Measurements from ENCODE around the gene ROR1. TPM values are rescaled to one million over a fixed set of nuclear protein-coding genes. Genes with fewer than 3 reads are reported as not detected.

The ROR1 gene
- total and polyA plus RNA-seq, 9 of the 15 experiments (the other 6 are each of a cell fraction or from before 2014, with no cell fraction given): 0.02 TPM; not detected in 8

- Histone ChIP-seq H3K4me3 (no peak overlapping the region), H3K4me1 (replicated peaks in 1 of 2; ENCODE audit: control insufficient read depth in 2 of 2, insufficient read depth in 2 of 2, low read length in 2 of 2) (no peaks in the 10 kb centered on the region), H3K36me3 (ENCODE audit: control insufficient read depth, insufficient read depth, low read length) (no peaks in the 10 kb centered on the region), H3K9ac (ENCODE audit: insufficient read depth in 1 of 2, low read depth in 2 of 2, low read length in 2 of 2) (no peak overlapping the region), H3K27me3 (ENCODE audit: control insufficient read depth in 2 of 2, insufficient read depth in 2 of 2, low read length in 2 of 2) (no peaks in the 10 kb centered on the region; a peak in 1 of 5 replicates), H3K4me2 (ENCODE audit: insufficient read depth, low read length) (no peak overlapping the region), H3K9me3 (replicated peaks; ENCODE audit: control insufficient read depth, insufficient read depth, low read depth, low read length) (no peaks in the 10 kb centered on the region), H3K79me2 (ENCODE audit: control insufficient read depth, insufficient read depth, low read length) (no peaks in the 10 kb centered on the region), H4K20me1 (replicated peaks; ENCODE audit: control insufficient read depth, insufficient read depth, low read length) (no peaks in the 10 kb centered on the region), H2AFZ (ENCODE audit: low read depth, low read length) (no peak overlapping the region), H3K9me1 (ENCODE audit: control insufficient read depth, insufficient read depth, low read length) (no peaks in the 10 kb centered on the region), H3K27ac (ENCODE audit: extremely low read depth, low read depth, low read length) (no peak overlapping the region)
- DNase-seq (ENCODE audit: extremely low read depth in 1 of 4, low spot score in 3 of 4) (no peak), ATAC-seq (no peak), FAIRE-seq (no peak)
- in situ Hi-C loops (cut with MboI): no loop called here
- WGBS (ENCODE audit: insufficient coverage, low coverage, missing lambda C conversion rate): 0% methylated on average over 10 of the region's 11 CpGs
- no peak for TF ChIP-seq E2F8 (IDR thresholded peaks at IDR 0.05; ENCODE audit: low read depth, partially characterized antibody)
- POLR2A ChIA-PET: interaction anchor here (0.5 kb wide), 1 partner anchor 54 kb away, joined by 3 read pairs; no protein-coding TSS in a partner anchor
- CTCF ChIA-PET (ENCODE audit: low intra/inter-chr PET ratio): no interaction called here
- BruUV-seq (replicated peaks): no TSS peak
- intact Hi-C loops (cut with micrococcal nuclease): no loop called here
These were observed 173.2 kb downstream of the ROR1 start for GRCh38 chr1:63946866-63947491.

GRCh38 chr1:63947904-63948303 is 174.1 kb downstream of the ROR1 start:
- no TSS peak for BruUV-seq (replicated peaks)
- H3K4me3 ChIP-seq: no peak overlapping the region
- FAIRE-seq: no peak
- in situ Hi-C loops (cut with MboI) (no loop called here), intact Hi-C loops (cut with micrococcal nuclease) (no loop called here)
- H3K4me1 ChIP-seq (replicated peaks in 1 of 2; ENCODE audit: control insufficient read depth in 2 of 2, insufficient read depth in 2 of 2, low read length in 2 of 2): no peaks in the 10 kb centered on the region
- no peaks in the 10 kb centered on the region for H3K36me3 ChIP-seq (ENCODE audit: control insufficient read depth, insufficient read depth, low read length)
- no peak overlapping the region for H3K27ac ChIP-seq (ENCODE audit: extremely low read depth, low read depth, low read length)
- H4K20me1 ChIP-seq (replicated peaks; ENCODE audit: control insufficient read depth, insufficient read depth, low read length): no peaks in the 10 kb centered on the region
- 0% methylated on average over 3 of the region's 3 CpGs for WGBS (ENCODE audit: insufficient coverage, low coverage, missing lambda C conversion rate)
- no peak for DNase-seq (ENCODE audit: extremely low read depth in 1 of 4, low spot score in 3 of 4)
- POLR2A ChIA-PET: no interaction called here
- no peaks in the 10 kb centered on the region; a peak in 1 of 5 replicates for H3K27me3 ChIP-seq (ENCODE audit: control insufficient read depth in 2 of 2, insufficient read depth in 2 of 2, low read length in 2 of 2)
- H2AFZ ChIP-seq (ENCODE audit: low read depth, low read length): no peak overlapping the region
- CTCF ChIA-PET (ENCODE audit: low intra/inter-chr PET ratio): no interaction called here
- H3K79me2 ChIP-seq (ENCODE audit: control insufficient read depth, insufficient read depth, low read length): no peaks in the 10 kb centered on the region
- H3K9me1 ChIP-seq (ENCODE audit: control insufficient read depth, insufficient read depth, low read length): no peaks in the 10 kb centered on the region
- no peak for TF ChIP-seq ZNF699 (CRISPR knock-in tag; IDR thresholded peaks at IDR 0.05; ENCODE audit: insufficient replicate concordance)
- no peak for TF ChIP-seq GTF2B (IDR thresholded peaks at IDR 0.05; ENCODE audit: extremely low read depth, insufficient read length)
- TF ChIP-seq SP1 (CRISPR knock-in tag; IDR thresholded peaks at IDR 0.05): no peak
- no peak for TF ChIP-seq JUND (IDR thresholded peaks at IDR 0.05; ENCODE audit: borderline replicate concordance, low read depth, low read length)
- no peak for TF ChIP-seq JUND (tag; IDR thresholded peaks at IDR 0.05; ENCODE audit: borderline replicate concordance, low read depth, low read length)
- TF ChIP-seq ZNF277 (CRISPR knock-in tag; IDR thresholded peaks at IDR 0.05; ENCODE audit: borderline replicate concordance): no peak
- no peak for TF ChIP-seq ZFPM2 (CRISPR knock-in tag; IDR thresholded peaks at IDR 0.05)
- no peak for TF ChIP-seq OTX1 (CRISPR knock-in tag; IDR thresholded peaks at IDR 0.05)
- TF ChIP-seq KLF16 (IDR thresholded peaks at IDR 0.05): no peak
- no peak for TF ChIP-seq NFYB (IDR thresholded peaks at IDR 0.05; ENCODE audit: extremely low read depth, insufficient read length)
- no peak overlapping the region for H3K9ac ChIP-seq (ENCODE audit: insufficient read depth in 1 of 2, low read depth in 2 of 2, low read length in 2 of 2)
- ATAC-seq: no peak
- H3K4me2 ChIP-seq (ENCODE audit: insufficient read depth, low read length): no peak overlapping the region
- H3K9me3 ChIP-seq (replicated peaks; ENCODE audit: control insufficient read depth, insufficient read depth, low read depth, low read length): no peaks in the 10 kb centered on the region
